HG02610 (cell line): ENCODE measurements around the gene MYL10.

Source experiments
- ATAC-seq: cut with Tn5 transposase; IDR thresholded peaks from one replicate; pipeline ENCODE4 v1.9.1; 2021; ENCODE audit warnings: mild to moderate bottlenecking, moderate library complexity; ENCODE audit not compliant: unreplicated experiment

Gene MYL10

GRCh38 chr7:101629171-101629570, at the start of gene MYL10:
Gene MYL10 (minus strand): TSS chr7:101629296. CDS start chr7:101629118, 178 bp downstream.
- no peak for ATAC-seq

- no peak for ATAC-seq
Measured at GRCh38 chr7:101678658-101679057, 49.6 kb upstream of the MYL10 start.

- ATAC-seq, result no peak
Measured at GRCh38 chr7:101677797-101678479, 48.8 kb upstream of the MYL10 start.

GRCh38 chr7:101677391-101677790, 48.3 kb upstream of the MYL10 start:
- ATAC-seq, result no peak

GRCh38 chr7:101676956-101677355, 47.9 kb upstream of the MYL10 start:
- no peak for ATAC-seq

- no peak for ATAC-seq
Measured at GRCh38 chr7:101676062-101676598, 47.0 kb upstream of the MYL10 start.

- ATAC-seq, result no peak
Measured at GRCh38 chr7:101674439-101674838, 45.3 kb upstream of the MYL10 start.

GRCh38 chr7:101673951-101674350, 44.9 kb upstream of the MYL10 start:
- ATAC-seq, result no peak

GRCh38 chr7:101673315-101673714, 44.2 kb upstream of the MYL10 start:
- no peak for ATAC-seq

GRCh38 chr7:101671371-101672356, 42.6 kb upstream of the MYL10 start:
- no peak for ATAC-seq

GRCh38 chr7:101669307-101669706, 40.2 kb upstream of the MYL10 start:
- ATAC-seq, result no peak

- no peak for ATAC-seq
Measured at GRCh38 chr7:101668726-101669125, 39.6 kb upstream of the MYL10 start.

- ATAC-seq, result no peak
Measured at GRCh38 chr7:101667920-101668319, 38.8 kb upstream of the MYL10 start.

- no peak for ATAC-seq
Measured at GRCh38 chr7:101667399-101667798, 38.3 kb upstream of the MYL10 start.

- no peak for ATAC-seq
Measured at GRCh38 chr7:101666741-101667140, 37.6 kb upstream of the MYL10 start.

- no peak for ATAC-seq
Measured at GRCh38 chr7:101666293-101666692, 37.2 kb upstream of the MYL10 start.

- ATAC-seq, result no peak
Measured at GRCh38 chr7:101664893-101665471, 35.9 kb upstream of the MYL10 start.

- no peak for ATAC-seq
Measured at GRCh38 chr7:101664436-101664835, 35.3 kb upstream of the MYL10 start.

- ATAC-seq, result no peak
Measured at GRCh38 chr7:101663747-101664146, 34.7 kb upstream of the MYL10 start.

GRCh38 chr7:101662447-101662998, 33.4 kb upstream of the MYL10 start:
- no peak for ATAC-seq

- no peak for ATAC-seq
Measured at GRCh38 chr7:101659706-101660105, 30.6 kb upstream of the MYL10 start.
